Measurements from ENCODE around the gene ARHGAP31. TPM values are rescaled to one million over a fixed set of nuclear protein-coding genes. Genes with fewer than 3 reads are reported as not detected.

The ARHGAP31 gene
- polyA plus RNA-seq, 1 donor from 2014 or later = not detected

GRCh38 chr3:119416873-119417272 lies 122.7 kb downstream of the ARHGAP31 start:
- H3K9me3 ChIP-seq (ENCODE audit: low read length) = no peaks in the 10 kb centered on the region
- no peak for TF ChIP-seq RAD21 (conservative IDR thresholded peaks at IDR 0.05)
- no peak overlapping the region for H3K4me2 ChIP-seq (ENCODE audit: low read length)
- H4K20me1 ChIP-seq (ENCODE audit: insufficient read depth) = no peaks in the 10 kb centered on the region
- no peaks in the 10 kb centered on the region for H3K79me2 ChIP-seq (replicated peaks; ENCODE audit: insufficient read depth, low read length)
- H3K9me2 ChIP-seq (ENCODE audit: insufficient read depth, low read length) = no peaks in the 10 kb centered on the region
- H3K4me3 ChIP-seq (ENCODE audit: low read length) = no peak overlapping the region
- no peaks in the 10 kb centered on the region for H3K36me3 ChIP-seq (ENCODE audit: insufficient read depth, low read length)
- H2AFZ ChIP-seq (ENCODE audit: low read depth, low read length) = no peak overlapping the region
- H3K9ac ChIP-seq (ENCODE audit: low read length) = no peak overlapping the region
- no peak overlapping the region for H3K27ac ChIP-seq (ENCODE audit: low read length)
- no peaks in the 10 kb centered on the region for H3F3A ChIP-seq (ENCODE audit: insufficient read depth, low read length, poor library complexity, severe bottlenecking)
- no peaks in the 10 kb centered on the region for H3K27me3 ChIP-seq (ENCODE audit: insufficient read depth, low read depth, low read length)

GRCh38 chr3:119417771-119418512 lies 123.8 kb downstream of the ARHGAP31 start:
- TF ChIP-seq REST (IDR thresholded peaks at IDR 0.05; ENCODE audit: borderline replicate concordance) = no peak
- TF ChIP-seq RAD21 (conservative IDR thresholded peaks at IDR 0.05) = no peak
- no peak for TF ChIP-seq EP300 (conservative IDR thresholded peaks at IDR 0.05; ENCODE audit: poor library complexity, severe bottlenecking)
- no peak for TF ChIP-seq SMC3 (conservative IDR thresholded peaks at IDR 0.05; ENCODE audit: poor library complexity)
- TF ChIP-seq MXI1 (conservative IDR thresholded peaks at IDR 0.05; ENCODE audit: poor library complexity, severe bottlenecking) = no peak
- no peak for TF ChIP-seq EZH2 (IDR thresholded peaks at IDR 0.05; ENCODE audit: borderline replicate concordance, insufficient read depth, low read length, poor library complexity, severe bottlenecking)
- no peak for TF ChIP-seq TAF1 (IDR thresholded peaks at IDR 0.05; ENCODE audit: low read depth)
- TF ChIP-seq POLR2AphosphoS5 (IDR thresholded peaks at IDR 0.05) = no peak
- TF ChIP-seq CTCF (IDR thresholded peaks at IDR 0.05; ENCODE audit: poor library complexity, severe bottlenecking) = no peak
- H3K4me2 ChIP-seq (ENCODE audit: low read length) = no peak overlapping the region
- no peaks in the 10 kb centered on the region for H3K79me2 ChIP-seq (replicated peaks; ENCODE audit: insufficient read depth, low read length)
- H3K9ac ChIP-seq (ENCODE audit: low read length) = no peak overlapping the region
- no peak overlapping the region for H3K27ac ChIP-seq (ENCODE audit: low read length)
- H3K4me3 ChIP-seq (ENCODE audit: low read length) = no peak overlapping the region
- H3K9me3 ChIP-seq (ENCODE audit: low read length) = no peaks in the 10 kb centered on the region
- H3K9me2 ChIP-seq (ENCODE audit: insufficient read depth, low read length) = no peaks in the 10 kb centered on the region
- no peaks in the 10 kb centered on the region for H4K20me1 ChIP-seq (ENCODE audit: insufficient read depth)
- H3K27me3 ChIP-seq (ENCODE audit: insufficient read depth, low read depth, low read length) = no peaks in the 10 kb centered on the region
- no peaks in the 10 kb centered on the region for H3F3A ChIP-seq (ENCODE audit: insufficient read depth, low read length, poor library complexity, severe bottlenecking)
- H2AFZ ChIP-seq (ENCODE audit: low read depth, low read length) = no peak overlapping the region
- no peaks in the 10 kb centered on the region for H3K36me3 ChIP-seq (ENCODE audit: insufficient read depth, low read length)

All from neural cell (in vitro differentiated cells).